OCI-LY3 (cell line): ENCODE data around the gene ADAM10.

Experiments used
- CTCF ChIP-seq: fragments of 200-600, 300-600 bp; sonication (generic); IDR thresholded peaks from 2 replicates; pipeline ENCODE4 v1.5.1; 2014; ENCODE audit warnings: antibody characterized with exemption, low read length, low read depth
- EZH2phosphoT487 ChIP-seq: fragments of 200-600 bp; shearing (Covaris generic); IDR thresholded peaks from 2 replicates; pipeline ENCODE4 v1.6.1; 2018; ENCODE audit warnings: antibody characterized with exemption, mixed run types, low read depth

DNA sequence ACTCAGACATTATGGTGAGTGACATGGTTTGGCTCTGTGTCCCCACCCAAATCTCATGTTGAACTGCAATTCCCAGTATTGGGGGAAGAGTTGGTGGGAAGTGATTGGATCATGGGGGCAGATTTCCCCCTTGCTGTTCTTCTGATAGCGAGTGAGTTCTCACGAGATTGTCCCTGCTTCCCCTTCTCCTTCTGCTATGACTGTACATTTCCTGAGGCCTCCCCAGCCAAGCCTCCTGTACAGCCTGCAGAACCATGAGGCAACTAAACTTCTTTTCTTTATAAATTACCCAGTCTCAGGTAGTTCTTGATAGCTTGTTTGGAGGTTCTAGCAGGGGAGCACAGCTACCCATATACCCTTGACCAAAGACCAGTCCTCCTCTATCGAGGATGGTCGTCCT, 45.9 kb downstream of the ADAM10 start:
- no peak for TF ChIP-seq CTCF
- TF ChIP-seq EZH2phosphoT487, result no peak
